ENCODE measurements around the gene GGACT.
"Not testable (repeated sequence)": the region's sequence is repeated elsewhere in the genome, so short reads cannot be mapped to it uniquely, and the experiment has no call there.

The GGACT gene

GRCh38 chr13:100600461-100600860 is 11.9 kb upstream of the GGACT start:
- DNase-seq, result no peak

- DNase-seq, result no peak
Measured at GRCh38 chr13:100597253-100597652, 8.7 kb upstream of the GGACT start.

GRCh38 chr13:100596516-100596915 is 7.9 kb upstream of the GGACT start:
- DNase-seq, result no peak

GRCh38 chr13:100594731-100595130 is 6.1 kb upstream of the GGACT start:
- DNase-seq, result no peak

GRCh38 chr13:100594255-100594654 is 5.7 kb upstream of the GGACT start:
- DNase-seq, result no peak

GRCh38 chr13:100589178-100589725 is 663 bp upstream of the GGACT start:
- no peak for DNase-seq

GRCh38 chr13:100584896-100585295 is 3.7 kb downstream of the GGACT start:
- DNase-seq, result no peak

- no peak for DNase-seq
Measured at GRCh38 chr13:100581504-100581903, 7.1 kb downstream of the GGACT start.

- no peak for DNase-seq
Measured at GRCh38 chr13:100581030-100581429, 7.6 kb downstream of the GGACT start.

- DNase-seq, result no peak
Measured at GRCh38 chr13:100580045-100580444, 8.5 kb downstream of the GGACT start.

GRCh38 chr13:100577239-100577638 is 11.3 kb downstream of the GGACT start:
- not testable (repeated sequence) for DNase-seq

- DNase-seq, result peak; percentile 82
Measured at GRCh38 chr13:100573121-100573520, 15.5 kb downstream of the GGACT start.

GRCh38 chr13:100566543-100566942 is 22.0 kb downstream of the GGACT start:
- DNase-seq, result no peak

GRCh38 chr13:100565286-100565685 is 23.3 kb downstream of the GGACT start:
- peak; percentile 18 for DNase-seq

- no peak for DNase-seq
Measured at GRCh38 chr13:100564444-100565223, 24.0 kb downstream of the GGACT start.

- no peak for DNase-seq
Measured at GRCh38 chr13:100563779-100564178, 24.8 kb downstream of the GGACT start.

- no peak for DNase-seq
Measured at GRCh38 chr13:100561599-100562204, 26.9 kb downstream of the GGACT start.

GRCh38 chr13:100561158-100561499 is 27.5 kb downstream of the GGACT start:
- DNase-seq, result no peak

GRCh38 chr13:100560498-100561157 is 28.0 kb downstream of the GGACT start:
- no peak for DNase-seq

GRCh38 chr13:100559886-100560285 is 28.7 kb downstream of the GGACT start:
- no peak for DNase-seq

GRCh38 chr13:100552755-100553154 is 35.8 kb downstream of the GGACT start:
- no peak for DNase-seq

GRCh38 chr13:100549316-100549715 is 39.3 kb downstream of the GGACT start:
- no peak for DNase-seq

GRCh38 chr13:100547791-100548201 is 40.8 kb downstream of the GGACT start:
- no peak for DNase-seq

All from NCI-H1092 treated with DMSO at 0.1 percent for 48 hours (cell line).